Urinary bladder (tissue), 4 donors: ENCODE data around the gene PHGDH. TPM values are rescaled to one million over a fixed set of nuclear protein-coding genes. Genes with fewer than 3 reads are reported as not detected.

ENCODE experiments used
- DNase-seq: peaks from one replicate; pipeline ENCODE4 v3.0.0-alpha.2; 2015; ENCODE audit errors: extremely low spot score
- H3K27ac ChIP-seq: one replicate; pipeline ENCODE4 v1.5.1; 2013; ENCODE audit warnings: low read depth, mild to moderate bottlenecking, moderate library complexity
- H3K36me3 ChIP-seq: one replicate; pipeline ENCODE4 v1.6.1; 2013; ENCODE audit warnings: mild to moderate bottlenecking, moderate library complexity; ENCODE audit not compliant: insufficient read depth
- H3K4me1 ChIP-seq: one replicate; pipeline ENCODE4 v1.6.1; 2013; ENCODE audit warnings: mild to moderate bottlenecking, moderate library complexity; ENCODE audit not compliant: insufficient read depth
- H3K4me3 ChIP-seq: one replicate; pipeline ENCODE4 v1.5.1; 2013; ENCODE audit warnings: low read depth, low read length
- WGBS: extraction: QIAGEN DNeasy Blood & Tissue Kit; methylation state at CpG from one replicate; pipeline ENCODE4 v1.1.7; 2013; 5-methylcytosine and 5-hydroxymethylcytosine counted together
- polyA plus RNA-seq: library from polyadenylated mRNA; stranded (reverse); fragments of 200-250 nt; gene quantifications from one replicate; pipeline ENCODE4 v1.2.3, GENCODE V29; 2013
- total RNA-seq: library from RNA; depleted of rRNA; stranded (reverse); fragments of >200 nt; gene quantifications from one replicate; pipeline ENCODE4 v1.2.3, GENCODE V29; 2014
- donor health status: healthy with polysubstance abuse.
- donor health status: healthy.

PHGDH gene
- total RNA-seq (51.3 TPM), polyA plus RNA-seq (166 TPM)

- peak within 1 kb of the TSS; percentile 65 for H3K4me3 ChIP-seq
- peak; percentile 74 for DNase-seq
- no peaks in the 10 kb centered on the region for H3K4me1 ChIP-seq
- peak within 1 kb of the TSS; percentile 35 for H3K27ac ChIP-seq
- H3K36me3 ChIP-seq = no peaks in the 10 kb centered on the region
- WGBS = under 1% methylated on average over 27 of the region's 27 CpGs
These were observed at the start of gene PHGDH for GRCh38 chr1:119711804-119712341. Gene PHGDH, plus strand, starts transcription at chr1:119711934. Its CDS starts 89 bp downstream, at chr1:119712023.

GRCh38 chr1:119662034-119662437, 49.7 kb upstream of the PHGDH start:
- DNase-seq = no peak
- H3K4me1 ChIP-seq = no peaks in the 10 kb centered on the region
- H3K36me3 ChIP-seq = no peaks in the 10 kb centered on the region
- no peak overlapping the region for H3K4me3 ChIP-seq
- no peak overlapping the region for H3K27ac ChIP-seq
- 60% methylated on average over 3 of the region's 3 CpGs for WGBS

- no peak overlapping the region for H3K4me3 ChIP-seq
- no peak overlapping the region for H3K27ac ChIP-seq
- H3K36me3 ChIP-seq = no peaks in the 10 kb centered on the region
- WGBS = 73% methylated on average over 5 of the region's 5 CpGs
- H3K4me1 ChIP-seq = no peaks in the 10 kb centered on the region
- no peak for DNase-seq
These were observed 47.7 kb upstream of the PHGDH start for GRCh38 chr1:119664067-119664466.

GRCh38 chr1:119667173-119667572, 44.6 kb upstream of the PHGDH start:
- Histone ChIP-seq H3K36me3 (no peaks in the 10 kb centered on the region), H3K4me1 (no peaks in the 10 kb centered on the region), H3K27ac (no peak overlapping the region), H3K4me3 (no peak overlapping the region)
- WGBS = 93% methylated on average over 6 of the region's 6 CpGs
- no peak for DNase-seq

GRCh38 chr1:119670898-119671297, 40.8 kb upstream of the PHGDH start:
- no peaks in the 10 kb centered on the region for H3K36me3 ChIP-seq
- no peaks in the 10 kb centered on the region for H3K4me1 ChIP-seq
- no peak for DNase-seq
- 95% methylated on average over 2 of the region's 2 CpGs for WGBS
- no peak overlapping the region for H3K27ac ChIP-seq
- H3K4me3 ChIP-seq = no peak overlapping the region

- 91% methylated on average over 4 of the region's 4 CpGs for WGBS
- Histone ChIP-seq H3K27ac (no peak overlapping the region), H3K36me3 (no peaks in the 10 kb centered on the region), H3K4me3 (no peak overlapping the region), H3K4me1 (no peaks in the 10 kb centered on the region)
- DNase-seq = no peak
These were observed 38.4 kb upstream of the PHGDH start for GRCh38 chr1:119673171-119673940.

- H3K4me3 ChIP-seq = no peak overlapping the region
- WGBS = 74% methylated on average over 4 of the region's 4 CpGs
- H3K27ac ChIP-seq = no peak overlapping the region
- no peaks in the 10 kb centered on the region for H3K4me1 ChIP-seq
- no peaks in the 10 kb centered on the region for H3K36me3 ChIP-seq
- DNase-seq = no peak
These were observed 37.6 kb upstream of the PHGDH start for GRCh38 chr1:119674111-119674526.

- H3K27ac ChIP-seq = no peak overlapping the region
These were observed 36.9 kb upstream of the PHGDH start for GRCh38 chr1:119674835-119675289.

GRCh38 chr1:119675349-119676345, 36.1 kb upstream of the PHGDH start:
- Histone ChIP-seq H3K36me3 (no peaks in the 10 kb centered on the region), H3K27ac (no peak overlapping the region), H3K4me1 (no peaks in the 10 kb centered on the region), H3K4me3 (no peak overlapping the region)
- DNase-seq = peak; percentile 81
- WGBS = 15% methylated on average over 16 of the region's 16 CpGs

More at GRCh38 chr1:119674835-119675289, 36.9 kb upstream of the PHGDH start:
- no peaks in the 10 kb centered on the region for H3K36me3 ChIP-seq
- 53% methylated on average over 6 of the region's 6 CpGs for WGBS
- DNase-seq = no peak
- H3K4me1 ChIP-seq = no peaks in the 10 kb centered on the region
- H3K4me3 ChIP-seq = no peak overlapping the region

- Histone ChIP-seq H3K4me3 (no peak overlapping the region), H3K27ac (no peak overlapping the region), H3K4me1 (no peaks in the 10 kb centered on the region), H3K36me3 (no peaks in the 10 kb centered on the region)
- 70% methylated on average over 8 of the region's 8 CpGs for WGBS
- DNase-seq = no peak
These were observed 35.0 kb upstream of the PHGDH start for GRCh38 chr1:119676571-119677206.

- Histone ChIP-seq H3K36me3 (no peaks in the 10 kb centered on the region), H3K4me1 (no peaks in the 10 kb centered on the region), H3K27ac (no peak overlapping the region), H3K4me3 (no peak overlapping the region)
- WGBS = 95% methylated on average over 1 of the region's 1 CpG
- DNase-seq = no peak
These were observed 32.5 kb upstream of the PHGDH start for GRCh38 chr1:119679223-119679622.

- Histone ChIP-seq H3K4me1 (no peaks in the 10 kb centered on the region), H3K36me3 (no peaks in the 10 kb centered on the region), H3K27ac (no peak overlapping the region), H3K4me3 (no peak overlapping the region)
- 91% methylated on average over 3 of the region's 3 CpGs for WGBS
- no peak for DNase-seq
These were observed 31.5 kb upstream of the PHGDH start for GRCh38 chr1:119680193-119680592.

- no peaks in the 10 kb centered on the region for H3K4me1 ChIP-seq
- H3K4me3 ChIP-seq = no peak overlapping the region
- DNase-seq = no peak
- no peak overlapping the region for H3K27ac ChIP-seq
- WGBS = 68% methylated on average over 2 of the region's 2 CpGs
- H3K36me3 ChIP-seq = no peaks in the 10 kb centered on the region
These were observed 31.0 kb upstream of the PHGDH start for GRCh38 chr1:119680723-119681122.
